HG03575 (cell line): Measurements from ENCODE around the gene ME2.
"Not testable (repeated sequence)": the region's sequence is repeated elsewhere in the genome, so short reads cannot be mapped to it uniquely, and the experiment has no call there.

ENCODE experiments used
- ATAC-seq: cut with Tn5 transposase; IDR thresholded peaks from one replicate; pipeline ENCODE4 v1.9.1; 2021; ENCODE audit not compliant: unreplicated experiment, insufficient number of reproducible peaks, low FRiP score; ENCODE audit errors: extremely low read depth

ME2 gene

DNA sequence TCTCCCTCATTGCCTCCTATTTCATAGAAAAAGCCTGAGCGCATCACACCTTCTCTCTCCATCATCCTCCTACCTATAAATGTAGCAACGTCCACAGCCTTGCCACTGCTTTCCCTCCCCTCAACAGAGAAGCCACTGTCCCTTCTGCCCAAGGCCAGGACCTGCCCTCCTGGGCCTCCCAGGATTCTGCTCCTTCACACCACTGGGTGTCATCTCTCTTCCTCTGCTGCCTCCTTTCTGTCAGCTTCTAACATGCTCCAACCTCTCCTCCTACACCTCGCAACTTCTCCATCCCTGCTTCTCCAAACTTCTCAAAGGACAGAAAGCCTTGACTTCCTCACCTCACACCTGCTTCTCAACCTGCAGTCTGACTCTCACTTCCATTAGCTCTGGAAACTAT is 21.2 kb upstream of the ME2 start:
- no peak for ATAC-seq

DNA sequence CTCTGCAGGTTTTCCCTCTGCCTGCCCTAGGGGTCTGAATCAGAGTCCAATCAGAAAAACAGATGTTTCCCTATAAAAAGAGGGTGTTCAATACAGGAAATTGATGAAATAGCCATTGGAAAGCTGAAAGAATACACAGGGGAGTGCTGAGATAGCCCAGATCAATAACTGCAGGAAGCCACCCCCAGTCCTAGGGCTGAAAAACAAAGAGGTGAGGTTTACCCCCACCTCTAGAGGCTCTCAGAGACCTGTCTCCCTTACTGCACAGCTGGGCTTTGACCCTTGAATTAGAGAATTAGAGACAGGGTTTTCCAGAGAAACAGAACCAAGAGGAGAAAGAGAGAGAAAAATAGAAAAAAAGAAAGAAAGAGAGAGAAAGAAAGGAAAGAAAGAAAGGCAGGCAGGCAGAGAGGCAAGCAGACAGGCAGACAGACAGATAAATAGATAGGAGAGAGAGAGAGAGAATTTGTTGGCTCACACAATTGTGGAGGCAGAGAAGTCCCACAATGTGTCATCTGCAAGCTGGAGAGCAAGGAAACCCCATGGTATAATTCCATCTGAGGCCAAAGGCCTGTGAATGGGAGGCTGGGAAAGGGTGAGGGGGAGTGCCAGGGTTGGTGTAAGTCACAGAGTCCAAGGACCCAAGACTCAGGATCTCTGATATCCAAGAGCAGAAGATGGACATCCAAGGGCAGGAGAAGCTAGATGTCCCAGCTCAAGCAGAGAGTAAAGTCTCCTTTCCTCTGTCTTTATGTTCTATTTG is 18.9 kb upstream of the ME2 start:
- no peak for ATAC-seq

DNA sequence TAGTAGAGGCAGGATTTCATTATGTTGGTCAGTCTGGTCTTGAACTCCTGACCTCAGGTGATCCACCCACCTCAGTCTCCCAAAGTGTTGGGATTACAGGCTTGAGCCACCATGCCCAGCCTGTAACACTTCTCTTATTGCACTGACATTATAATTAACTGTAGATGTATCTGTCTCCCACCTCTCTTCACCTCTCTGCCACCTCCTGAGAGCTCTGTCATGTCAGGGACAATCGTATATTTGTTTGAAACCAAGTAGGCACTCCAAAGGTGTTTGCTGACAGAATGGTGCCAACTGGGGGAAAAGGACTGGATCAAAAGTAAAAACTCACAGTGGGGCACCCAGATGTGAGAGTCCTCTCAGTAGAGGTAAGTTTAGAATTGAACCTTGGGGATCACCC is 17.3 kb upstream of the ME2 start:
- no peak for ATAC-seq

DNA sequence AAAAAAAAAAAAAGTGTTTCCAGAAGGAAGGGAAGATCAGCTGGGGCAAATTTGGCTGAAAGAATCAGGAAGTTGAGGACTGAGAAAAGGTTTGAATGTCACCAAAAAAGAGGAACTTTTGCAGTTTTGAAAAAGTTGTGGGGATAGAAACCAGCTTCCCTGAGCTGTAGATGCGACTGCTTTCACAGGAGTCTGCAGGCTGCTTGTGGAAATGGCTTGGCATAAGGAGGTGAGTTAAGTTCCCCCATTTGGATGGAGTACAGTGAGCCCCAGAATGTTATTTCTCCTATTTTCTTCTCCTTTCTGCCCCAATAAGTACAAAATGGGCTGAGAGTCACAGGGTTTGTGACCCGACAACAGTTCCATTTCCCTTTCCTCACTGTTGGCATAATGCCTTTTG is 16.5 kb upstream of the ME2 start:
- ATAC-seq = no peak

DNA sequence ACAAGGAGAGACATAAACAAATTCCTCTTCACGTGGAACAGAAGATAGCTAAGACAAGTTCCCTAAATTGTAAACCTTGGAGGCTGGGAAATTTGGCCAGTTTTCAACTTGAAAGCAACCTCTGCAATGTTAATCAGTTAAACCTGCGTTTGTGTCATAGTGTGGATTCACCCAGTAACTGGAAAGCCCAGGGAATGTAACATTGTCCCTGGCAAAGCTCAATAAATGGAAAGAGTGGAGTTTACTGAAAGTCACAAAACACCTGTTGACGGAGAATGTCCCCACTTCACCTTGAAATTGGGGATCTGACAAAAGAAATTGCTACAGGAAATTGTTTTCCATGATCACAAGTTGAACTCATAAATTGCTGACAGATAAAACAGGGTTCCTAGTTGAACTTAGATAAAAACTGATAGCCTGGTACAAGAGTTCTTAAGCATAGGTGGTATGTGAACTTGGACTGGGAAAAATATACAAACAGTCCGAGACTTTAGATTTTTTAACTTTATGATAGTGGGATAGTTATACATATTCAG is 15.0 kb upstream of the ME2 start:
- no peak for ATAC-seq

DNA sequence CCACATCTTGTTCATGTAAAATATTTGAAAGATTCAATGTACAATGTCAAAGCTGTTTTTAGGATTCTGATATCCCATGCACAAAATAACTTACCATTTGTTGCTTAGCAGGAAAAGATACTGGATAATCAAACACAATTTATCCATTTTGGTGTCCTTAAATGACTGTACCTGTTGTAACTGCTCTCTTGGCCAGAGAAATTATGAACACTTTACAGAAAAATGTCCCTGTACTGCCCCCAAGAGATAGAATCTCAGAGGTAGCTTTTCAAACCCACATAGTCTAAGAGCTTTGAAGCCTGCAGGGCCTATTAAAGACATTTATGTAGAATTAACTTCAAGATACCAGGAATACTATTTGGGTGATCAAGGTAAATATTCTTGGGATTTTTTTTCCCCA is 12.2 kb upstream of the ME2 start:
- ATAC-seq = no peak

DNA sequence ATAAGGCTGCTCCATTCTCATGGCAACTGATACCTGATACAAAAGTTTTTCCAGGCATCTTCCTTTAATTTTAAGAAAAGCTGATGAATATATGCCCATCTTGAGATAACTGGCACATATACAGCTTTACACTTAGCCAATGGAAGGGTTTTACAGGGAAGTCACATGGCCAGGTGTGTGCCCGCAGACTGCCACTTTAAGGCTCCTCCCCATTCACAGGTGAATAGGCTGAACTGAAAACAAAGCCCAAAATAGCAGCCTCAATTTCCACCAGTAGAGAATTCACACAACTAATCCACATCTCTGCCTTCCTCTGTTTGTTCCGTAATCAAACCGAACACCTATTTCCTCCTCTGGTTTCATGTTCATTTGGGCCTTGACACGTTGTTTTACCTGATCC is 9.8 kb upstream of the ME2 start:
- ATAC-seq = no peak

DNA sequence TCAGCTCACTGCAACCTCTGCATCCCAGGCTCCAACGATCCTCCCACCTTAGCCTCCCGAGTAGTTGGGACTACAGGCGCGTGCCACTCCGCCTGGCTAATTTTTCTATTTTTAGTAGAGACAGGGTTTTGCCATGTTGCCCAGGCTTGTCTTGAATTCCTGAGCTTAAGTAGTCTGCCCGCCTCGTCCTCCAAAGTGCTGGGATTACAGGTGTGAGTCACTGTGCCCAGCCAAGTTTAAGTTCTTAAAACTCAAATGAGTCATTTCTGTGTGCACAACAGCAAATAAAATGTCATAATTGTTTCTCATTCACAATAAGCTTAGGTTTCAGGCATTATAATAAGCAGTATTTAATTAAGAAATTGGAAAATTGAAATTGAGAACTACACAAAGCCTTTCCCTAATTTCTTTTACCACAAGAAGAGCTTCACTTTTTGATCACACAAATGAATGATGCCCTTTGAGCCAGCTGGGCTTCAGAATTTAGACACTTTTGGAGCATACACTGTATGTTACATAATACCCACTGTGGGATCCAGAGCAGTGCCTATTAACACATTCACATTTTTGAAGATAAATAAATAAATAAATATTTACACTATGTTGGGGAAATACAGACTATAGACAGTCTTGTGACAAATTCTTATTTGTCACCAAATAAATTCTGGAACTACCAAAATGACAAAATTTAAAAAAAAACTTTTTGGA is 8.6 kb upstream of the ME2 start:
- ATAC-seq = no peak

DNA sequence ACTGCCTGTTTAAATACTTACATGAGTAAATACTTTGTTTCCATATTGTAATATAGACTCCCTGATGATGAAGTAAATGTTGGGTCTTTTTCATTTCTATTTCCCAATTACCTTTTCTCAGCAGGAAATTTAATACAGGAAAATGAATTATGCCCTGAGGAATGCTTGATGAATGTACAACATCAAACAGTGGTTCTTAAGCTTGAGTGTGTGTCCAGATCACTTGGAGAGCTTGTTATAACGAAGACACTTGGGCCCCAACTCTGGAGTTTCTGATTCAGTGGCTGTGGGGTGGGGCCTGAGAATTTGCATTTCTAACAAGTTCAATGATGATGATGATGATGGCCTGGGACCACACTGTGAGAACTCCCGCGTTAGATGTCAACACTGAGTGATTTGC is 7.1 kb upstream of the ME2 start:
- ATAC-seq = no peak

DNA sequence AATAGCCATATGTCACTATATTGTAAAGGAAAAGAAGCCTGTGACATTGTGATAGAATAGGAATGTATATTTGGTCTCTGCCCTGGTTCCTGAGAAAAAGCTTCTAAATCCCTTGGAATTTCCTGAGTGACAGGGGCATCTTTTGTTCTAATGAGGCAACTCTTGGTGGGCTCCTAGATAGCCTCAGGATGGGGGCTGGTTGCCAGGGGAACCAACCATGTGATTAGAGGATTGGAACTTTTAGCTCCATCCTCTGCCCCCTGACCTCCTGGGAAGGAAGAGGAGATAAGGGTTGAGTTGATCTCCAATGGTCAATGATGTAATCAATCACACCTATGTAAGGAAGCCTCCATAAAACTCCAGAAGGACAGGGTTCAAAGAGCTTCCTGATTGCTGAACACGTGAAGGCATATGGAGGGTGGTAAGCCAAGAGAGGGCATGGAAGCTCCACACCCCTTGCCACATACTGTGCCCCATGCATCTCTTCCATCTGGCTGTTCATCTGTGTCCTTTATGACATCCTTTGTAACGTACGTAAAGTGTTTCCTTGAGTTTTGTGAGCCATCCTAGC is 2.9 kb upstream of the ME2 start:
- ATAC-seq = no peak

DNA sequence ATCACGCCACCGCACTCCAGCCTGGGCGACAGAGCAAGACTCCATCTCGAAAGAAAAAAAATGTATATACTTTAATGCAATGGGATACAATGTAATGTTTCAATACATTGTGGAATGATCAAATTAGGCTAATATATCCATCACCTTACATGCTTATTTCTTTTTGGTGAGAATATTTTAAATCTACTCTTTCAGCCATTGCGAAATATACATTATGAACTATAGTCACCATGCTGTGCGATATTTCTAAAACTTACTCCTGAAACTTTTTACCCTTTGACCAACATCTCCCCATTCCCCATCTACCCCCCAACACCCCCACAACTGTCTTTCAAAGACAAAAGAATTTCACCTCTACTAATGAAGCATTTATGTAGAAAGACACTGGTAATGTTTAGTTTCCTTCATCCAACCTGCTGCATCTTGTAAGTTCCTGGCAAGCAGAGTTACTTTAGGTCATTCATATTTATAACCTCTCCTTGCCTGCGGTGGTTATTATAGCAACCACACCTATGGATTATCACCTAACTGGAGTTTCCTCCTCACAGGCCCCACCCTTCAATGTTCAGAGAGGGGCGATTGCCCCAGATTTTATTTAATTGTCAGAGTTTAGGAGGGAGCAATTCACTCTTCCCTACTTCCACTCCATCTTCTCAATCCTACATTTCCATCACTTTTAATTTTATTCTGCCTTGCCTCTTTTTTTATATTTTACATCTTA is 1.2 kb upstream of the ME2 start:
- ATAC-seq = no peak

DNA sequence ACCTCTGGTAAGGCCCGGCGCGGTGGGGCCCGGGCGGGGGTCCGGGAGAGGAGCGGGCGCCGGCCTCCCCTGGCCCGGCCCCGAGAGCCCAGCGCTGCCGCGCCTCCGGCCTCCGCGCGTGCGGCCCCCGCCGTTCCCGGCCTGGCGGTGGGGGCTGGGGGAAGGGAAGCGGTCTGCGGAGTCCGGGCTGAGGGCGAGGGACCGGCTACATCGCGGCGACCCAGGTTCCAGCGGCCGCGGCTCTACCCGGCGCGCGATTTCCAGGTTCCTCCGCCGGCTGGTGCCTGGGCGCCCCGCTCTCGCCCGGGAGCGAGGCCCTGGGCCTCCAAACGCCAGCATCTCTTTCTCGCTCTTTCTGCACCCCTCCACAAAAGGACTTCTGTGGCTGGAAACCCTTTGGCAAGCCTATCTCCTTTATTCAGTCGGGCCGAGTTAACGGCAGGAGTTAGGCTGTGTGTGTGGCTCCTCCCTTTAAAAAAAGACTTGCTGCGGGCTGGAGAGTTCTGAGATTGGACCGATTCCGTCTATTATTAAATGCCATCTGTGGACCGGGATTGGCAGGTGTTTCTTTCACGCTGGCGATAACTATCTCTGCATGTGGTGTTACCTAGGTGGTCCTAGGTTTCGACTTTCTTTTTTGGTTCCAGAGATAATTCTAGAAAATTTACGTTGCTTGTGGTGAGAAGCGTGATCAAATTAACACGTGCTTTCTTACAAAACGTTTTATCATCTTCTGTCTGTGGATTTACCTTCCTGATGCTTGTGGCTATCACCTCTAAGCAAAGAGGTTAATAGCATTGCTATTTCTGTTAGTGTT is 592 bp downstream of the ME2 start:
- no peak for ATAC-seq

DNA sequence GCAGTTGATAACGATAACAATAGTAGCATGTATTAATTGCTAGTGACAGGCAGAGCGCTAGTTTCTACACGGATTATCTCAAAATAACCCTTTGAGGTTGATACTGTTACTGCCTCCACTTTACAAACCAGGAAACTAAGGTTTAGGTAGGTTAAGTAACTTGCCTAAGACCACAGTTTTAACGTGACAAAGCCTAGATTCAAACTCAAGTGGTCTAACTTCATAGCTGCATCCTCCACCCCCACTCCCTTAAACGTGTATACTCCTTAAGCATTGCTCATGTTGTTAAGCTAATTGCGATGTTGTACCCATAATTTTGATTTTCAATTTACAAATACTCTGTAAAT is 1.2 kb downstream of the ME2 start:
- ATAC-seq = no peak

DNA sequence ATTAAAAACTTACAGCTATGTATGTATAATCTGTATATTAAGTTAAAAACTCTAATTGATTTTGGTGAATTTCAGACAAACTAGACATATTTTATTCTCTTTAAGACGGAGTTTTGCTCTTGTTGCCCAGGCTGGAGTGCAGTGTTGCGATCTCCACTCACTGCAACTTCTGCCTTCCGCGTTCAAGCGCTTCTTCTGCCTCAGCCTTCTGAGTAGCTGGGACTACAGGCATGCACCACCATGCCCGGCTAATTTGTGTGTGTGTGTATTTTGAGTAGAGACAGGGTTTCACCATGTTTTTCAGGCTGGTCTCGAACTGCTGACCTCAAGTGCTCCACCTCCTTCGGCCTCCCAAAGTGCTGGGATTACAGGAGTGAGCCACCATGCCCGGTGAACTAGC is 2.0 kb downstream of the ME2 start:
- ATAC-seq = not testable (repeated sequence)

DNA sequence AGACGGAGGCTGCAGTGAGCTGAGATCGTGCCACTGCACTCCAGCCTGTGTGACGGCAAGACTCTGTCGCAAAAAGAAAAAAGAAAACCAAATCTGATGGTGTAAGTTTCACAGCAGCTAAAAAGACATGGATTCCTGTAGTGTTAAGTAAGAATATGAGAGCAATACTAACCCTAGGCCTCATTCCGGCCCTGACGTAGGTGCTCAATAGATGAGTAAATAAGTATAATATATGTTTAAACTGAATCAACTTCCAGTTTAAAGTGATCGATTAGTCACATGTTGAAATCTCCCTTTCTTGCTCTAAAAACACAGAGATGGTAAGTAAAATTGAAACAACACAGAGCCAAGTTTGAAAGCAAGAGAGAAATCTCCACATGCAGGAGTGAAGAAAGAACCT is 8.0 kb downstream of the ME2 start:
- ATAC-seq = no peak

DNA sequence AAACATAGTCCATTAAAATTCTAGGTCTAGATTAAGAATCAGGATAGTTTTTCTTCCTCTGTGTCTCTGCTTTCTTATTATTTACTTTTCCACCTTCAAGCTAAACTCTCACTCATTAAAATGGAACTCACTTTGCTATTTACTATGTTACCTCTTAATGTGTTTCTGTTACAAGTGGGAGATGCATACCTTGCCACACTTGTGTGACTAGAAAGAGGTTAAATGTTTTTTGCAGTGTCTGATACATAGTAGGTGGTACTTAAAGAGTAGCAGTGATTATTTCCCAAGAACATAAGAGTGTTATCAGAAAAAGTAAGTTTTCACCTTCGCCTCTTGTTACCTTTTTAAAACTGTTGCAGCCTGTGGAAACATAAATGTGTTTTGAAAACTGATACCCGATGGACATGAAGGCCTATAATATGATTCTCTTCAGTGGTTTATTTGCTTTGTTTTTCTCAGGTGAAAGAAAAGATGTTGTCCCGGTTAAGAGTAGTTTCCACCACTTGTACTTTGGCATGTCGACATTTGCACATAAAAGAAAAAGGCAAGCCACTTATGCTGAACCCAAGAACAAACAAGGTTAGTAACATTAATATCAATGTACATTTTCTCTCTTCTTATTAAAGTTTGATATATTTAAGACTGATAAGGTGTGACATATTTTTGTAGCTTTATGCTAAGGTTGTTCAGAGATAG is 16.6 kb downstream of the ME2 start:
- ATAC-seq = no peak

DNA sequence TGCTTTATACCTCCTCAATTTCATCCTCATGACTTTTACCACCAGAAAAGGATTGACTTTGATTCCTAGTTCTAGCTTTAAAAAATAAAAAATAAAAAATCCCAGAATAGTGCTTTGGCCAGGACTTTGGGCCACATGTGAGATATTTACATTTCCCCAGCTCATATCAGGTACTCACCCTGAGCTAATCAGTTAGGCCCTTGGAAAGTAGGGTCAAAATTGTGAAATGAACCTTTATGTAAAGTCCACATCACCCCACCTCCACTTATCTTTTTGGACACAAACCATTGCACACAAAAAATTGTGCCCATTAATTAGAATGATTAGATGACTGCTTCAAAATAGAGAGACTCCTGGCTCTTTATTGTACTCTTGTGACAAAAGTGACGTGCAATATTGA is 17.2 kb downstream of the ME2 start:
- ATAC-seq = no peak

DNA sequence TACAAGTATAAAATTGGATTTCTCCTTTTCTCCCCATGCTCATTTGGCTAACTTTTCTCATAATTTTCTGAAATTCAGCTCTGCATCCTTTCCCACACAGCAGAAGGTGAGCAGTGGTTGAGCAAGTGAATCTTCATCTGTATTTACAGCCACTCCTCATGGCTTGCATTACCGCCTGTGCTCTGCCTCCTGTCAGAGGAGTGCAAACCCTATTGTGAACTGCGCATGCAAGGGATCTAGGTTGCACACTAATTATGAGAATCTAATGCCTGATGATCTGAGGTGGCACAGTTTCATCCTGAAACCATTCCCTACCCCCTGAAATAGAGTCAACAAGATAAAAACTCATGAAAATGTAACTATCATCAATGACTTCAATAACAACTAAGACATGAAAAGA is 20.0 kb downstream of the ME2 start:
- ATAC-seq = no peak
